OCI-LY7 (cell line): ENCODE results near the gene ARSD. TPM values are rescaled to one million over a fixed set of nuclear protein-coding genes. Genes with fewer than 3 reads are reported as not detected.

ENCODE experiments used
- BruUV-seq: library from RNA; stranded (reverse); fragments of 400-500 nt; replicated peaks from 2 replicates; lab custom pipeline; 2021; lab: Mats Ljungman, UMichigan
- CTCF ChIA-PET: fragments of 300-600 bp; sonication (Branson Sonifier 250); formaldehyde crosslinking; loops from one replicate; lab custom pipeline; 2022; ENCODE audit warnings: antibody characterized with exemption; ENCODE audit not compliant: unreplicated experiment; lab: Charles Lee
- POLR2A ChIA-PET: fragments of 300-600 bp; sonication (Branson Sonifier 250); formaldehyde crosslinking; loops from one replicate; lab custom pipeline; 2022; ENCODE audit warnings: antibody characterized with exemption; lab: Charles Lee
- DNase-seq: peaks from one replicate; pipeline ENCODE4 v3.0.0-alpha.2; 2015; ENCODE audit warnings: low spot score
- H2AFZ ChIP-seq: fragments of 200-600 bp; sonication (generic), shearing (Covaris generic); 2 replicates; pipeline ENCODE4 v1.6.1; 2014; ENCODE audit warnings: mild to moderate bottlenecking, antibody characterized with exemption, low read length, moderate library complexity
- H3K27ac ChIP-seq: fragments of 200-600 bp; sonication (generic); 2 replicates; pipeline ENCODE4 v1.5.1; 2014; ENCODE audit warnings: mixed run types, low read depth, mild to moderate bottlenecking, moderate library complexity, low read length, inconsistent platforms; ENCODE audit not compliant: poor library complexity, severe bottlenecking
- H3K36me3 ChIP-seq: fragments of 200-600 bp; sonication (generic); 2 replicates; pipeline ENCODE4 v1.6.1; 2014; ENCODE audit warnings: mild to moderate bottlenecking, antibody characterized with exemption, low read length, moderate library complexity, mixed read lengths; ENCODE audit not compliant: insufficient read depth
- H3K4me1 ChIP-seq: fragments of 200-600 bp; sonication (generic); 2 replicates; pipeline ENCODE4 v1.5.1; 2014; ENCODE audit warnings: mild to moderate bottlenecking, low read length; ENCODE audit not compliant: insufficient read depth, poor library complexity, severe bottlenecking
- H3K4me2 ChIP-seq: fragments of 200-600 bp; sonication (generic); 2 replicates; pipeline ENCODE4 v1.6.1; 2014; ENCODE audit warnings: mild to moderate bottlenecking, low read length
- H3K4me3 ChIP-seq: fragments of 200-600 bp; sonication (generic); 2 replicates; pipeline ENCODE4 v1.5.1; 2014; ENCODE audit warnings: mild to moderate bottlenecking, low read depth, low read length; ENCODE audit not compliant: poor library complexity, severe bottlenecking
- H3K79me2 ChIP-seq: fragments of 200-600 bp; sonication (generic); 2 replicates; pipeline ENCODE4 v1.6.1; 2016; ENCODE audit warnings: low read depth, mild to moderate bottlenecking, low read length, moderate library complexity, mixed read lengths; ENCODE audit not compliant: insufficient read depth
- H3K9me2 ChIP-seq: fragments of 200-600 bp; sonication (generic); 2 replicates; pipeline ENCODE4 v1.6.1; 2016; ENCODE audit warnings: mild to moderate bottlenecking, low read length, mixed read lengths; ENCODE audit not compliant: insufficient read depth
- H3K9me3 ChIP-seq: fragments of 200-600 bp; sonication (generic); 2 replicates; pipeline ENCODE4 v1.6.1; 2014; ENCODE audit warnings: mild to moderate bottlenecking, mixed run types, low read length, mixed read lengths
- H4K20me1 ChIP-seq: fragments of 200-600 bp; sonication (generic); 2 replicates; pipeline ENCODE4 v1.6.1; 2014; ENCODE audit warnings: mild to moderate bottlenecking, antibody characterized with exemption, low read length, moderate library complexity, mixed read lengths; ENCODE audit not compliant: insufficient read depth
- CTCF ChIP-seq: fragments of 200-600 bp; sonication (generic); conservative IDR thresholded peaks from 2 replicates; pipeline ENCODE4 v1.5.1; 2014; ENCODE audit warnings: mild to moderate bottlenecking, antibody characterized with exemption, low read length, moderate library complexity, mixed read lengths
- EZH2phosphoT487 ChIP-seq: fragments of 200-600 bp; sonication (generic); IDR thresholded peaks from 2 replicates; pipeline ENCODE4 v1.6.1; 2018; ENCODE audit warnings: low read depth, borderline replicate concordance, mild to moderate bottlenecking, mixed run types, antibody characterized with exemption, low read length, moderate library complexity, mixed read lengths
- intact Hi-C: fragments of 100-400 bp; cut with micrococcal nuclease; formaldehyde crosslinking; loops from one replicate; pipeline ENCODE4 v1.10.0; 2022; ENCODE audit not compliant: unreplicated experiment
- total RNA-seq, 2 experiments: library from RNA; depleted of rRNA in 1 of 2; stranded (reverse); fragments of >200 nt in 1 of 2; shearing (Covaris generic) in 1 of 2; gene quantifications; 2 replicates each; pipeline ENCODE4 v1.2.3, GENCODE V29; 2014 to 2022

ARSD gene
- total RNA-seq, 2 experiments from 2014 or later = not detected

GRCh38 chrX:2917767-2918166 is 11.4 kb downstream of the ARSD start:
- Histone ChIP-seq H3K4me1 (no peaks in the 10 kb centered on the region), H2AFZ (no peak overlapping the region), H3K36me3 (no peaks in the 10 kb centered on the region)

GRCh38 chrX:2913118-2913517 is 16.0 kb downstream of the ARSD start:
- CTCF ChIA-PET = no interaction called here
- Histone ChIP-seq H4K20me1 (no peaks in the 10 kb centered on the region), H3K9me3 (no peaks in the 10 kb centered on the region), H3K4me3 (no peak overlapping the region), H3K4me1 (no peaks in the 10 kb centered on the region), H3K36me3 (no peaks in the 10 kb centered on the region), H3K27ac (no peak overlapping the region), H2AFZ (no peak overlapping the region), H3K9me2 (no peaks in the 10 kb centered on the region), H3K4me2 (no peak overlapping the region), H3K79me2 (no peaks in the 10 kb centered on the region)
- TF ChIP-seq CTCF (peak; percentile 42; the same call in 1 of the 2 replicates), EZH2phosphoT487 (no peak)
- no TSS peak for BruUV-seq
- intact Hi-C loops = no loop called here
- no peak for DNase-seq
- POLR2A ChIA-PET = no interaction called here

More at GRCh38 chrX:2917767-2918166, 11.4 kb downstream of the ARSD start:
- H4K20me1 ChIP-seq = no peaks in the 10 kb centered on the region
- H3K4me3 ChIP-seq = no peak overlapping the region
- CTCF ChIA-PET = no interaction called here
- no peak overlapping the region for H3K27ac ChIP-seq
- BruUV-seq = no TSS peak
- no peaks in the 10 kb centered on the region for H3K9me2 ChIP-seq
- H3K4me2 ChIP-seq = no peak overlapping the region
- no peaks in the 10 kb centered on the region for H3K79me2 ChIP-seq
- no peak for DNase-seq
- no peak for TF ChIP-seq CTCF
- no peak for TF ChIP-seq EZH2phosphoT487
- POLR2A ChIA-PET = no interaction called here
- intact Hi-C loops = no loop called here
- H3K9me3 ChIP-seq = no peaks in the 10 kb centered on the region

GRCh38 chrX:2910109-2910508 is 19.0 kb downstream of the ARSD start:
- H3K9me2 ChIP-seq = no peaks in the 10 kb centered on the region
- BruUV-seq = no TSS peak
- no peaks in the 10 kb centered on the region for H3K79me2 ChIP-seq
- no peaks in the 10 kb centered on the region for H3K36me3 ChIP-seq
- DNase-seq = no peak
- no peaks in the 10 kb centered on the region for H4K20me1 ChIP-seq
- H3K4me3 ChIP-seq = no peak overlapping the region
- CTCF ChIA-PET = no interaction called here
- H3K27ac ChIP-seq = no peak overlapping the region
- no peak overlapping the region for H3K4me2 ChIP-seq
- TF ChIP-seq EZH2phosphoT487 (no peak), CTCF (no peak)
- H3K4me1 ChIP-seq = no peaks in the 10 kb centered on the region
- no peak overlapping the region for H2AFZ ChIP-seq
- H3K9me3 ChIP-seq = no peaks in the 10 kb centered on the region
- POLR2A ChIA-PET = no interaction called here
- intact Hi-C loops = no loop called here
